IMR-90 (cell line): ENCODE measurements around the gene GOLGA3. TPM values are rescaled to one million over a fixed set of nuclear protein-coding genes. Genes with fewer than 3 reads are reported as not detected.
"Not testable (repeated sequence)": the region's sequence is repeated elsewhere in the genome, so short reads cannot be mapped to it uniquely, and the experiment has no call there.

Experiments
- ATAC-seq: fragments of 200-7000 bp; cut with Tn5 transposase; 2 replicates; pipeline ENCODE4 v1.9.1; 2020; ENCODE audit warnings: low read depth, mild to moderate bottlenecking, moderate library complexity
- BruUV-seq: library from RNA; stranded (reverse); fragments of 400-500 nt; replicated peaks from 2 replicates; lab custom pipeline; 2021; lab: Mats Ljungman, UMichigan
- CTCF ChIA-PET: fragments of 300-600 bp; formaldehyde crosslinking; extraction: SDS; loops from one replicate; lab custom pipeline; 2021; ENCODE audit warnings: antibody characterized with exemption; lab: Yijun Ruan, JAX
- POLR2A ChIA-PET: fragments of 300-600 bp; sonication (Branson Sonifier 250); formaldehyde crosslinking; loops from one replicate; lab custom pipeline; 2022; ENCODE audit warnings: antibody characterized with exemption; ENCODE audit not compliant: unreplicated experiment; lab: Charles Lee
- DNase-seq: peaks from one replicate; pipeline ENCODE4 v3.0.0; 2013
- H2AFZ ChIP-seq: replicated peaks from 2 replicates; pipeline ENCODE3; 2013; ENCODE audit warnings: low read length, mild to moderate bottlenecking; ENCODE audit not compliant: poor library complexity
- H2AK5ac ChIP-seq: 2 replicates; pipeline ENCODE4 v1.6.1; 2013; ENCODE audit warnings: low read depth, low read length, inconsistent platforms
- H2AK9ac ChIP-seq: replicated peaks from 2 replicates; pipeline ENCODE3; 2013; ENCODE audit warnings: mild to moderate bottlenecking, low read depth, low read length, moderate library complexity; ENCODE audit not compliant: poor library complexity
- H2BK120ac ChIP-seq: 2 replicates; pipeline ENCODE4 v1.6.1; 2013; ENCODE audit warnings: low read depth, low read length, inconsistent platforms
- H2BK15ac ChIP-seq: 3 replicates; pipeline ENCODE4 v1.6.1; 2013; ENCODE audit warnings: low read depth, low read length, inconsistent platforms
- H2BK20ac ChIP-seq: 2 replicates; pipeline ENCODE4 v1.6.1; 2013; ENCODE audit warnings: low read depth, mild to moderate bottlenecking, inconsistent platforms, low read length, moderate library complexity
- H2BK5ac ChIP-seq: 2 replicates; pipeline ENCODE4 v1.6.1; 2013; ENCODE audit warnings: mild to moderate bottlenecking, low read depth, low read length, inconsistent platforms; ENCODE audit not compliant: poor library complexity, severe bottlenecking
- H3K14ac ChIP-seq: replicated peaks from 2 replicates; pipeline ENCODE4 v1.6.1; 2013; ENCODE audit warnings: low read depth, low read length, inconsistent platforms
- H3K18ac ChIP-seq: 2 replicates; pipeline ENCODE4 v1.6.1; 2013; ENCODE audit warnings: low read depth, low read length, control low read depth
- H3K23ac ChIP-seq: 2 replicates; pipeline ENCODE4 v1.6.1; 2013; ENCODE audit warnings: low read depth, low read length, inconsistent platforms
- H3K27ac ChIP-seq: 2 replicates; pipeline ENCODE4 v1.5.1; 2013; ENCODE audit warnings: mild to moderate bottlenecking, control low read depth, low read length; ENCODE audit not compliant: insufficient read depth
- H3K27me3 ChIP-seq: 2 replicates; pipeline ENCODE4 v1.6.1; 2013; ENCODE audit warnings: low read length; ENCODE audit not compliant: control insufficient read depth, insufficient read depth
- H3K36me3 ChIP-seq: 2 replicates; pipeline ENCODE4 v1.6.1; 2013; ENCODE audit warnings: low read length, mixed read lengths; ENCODE audit not compliant: control insufficient read depth, insufficient read depth
- H3K4ac ChIP-seq: 2 replicates; pipeline ENCODE4 v1.6.1; 2013; ENCODE audit warnings: low read depth, low read length, inconsistent platforms
- H3K4me1 ChIP-seq: 2 replicates; pipeline ENCODE4 v1.6.1; 2013; ENCODE audit warnings: low read length, mixed read lengths; ENCODE audit not compliant: control insufficient read depth, insufficient read depth
- H3K4me2 ChIP-seq: 2 replicates; pipeline ENCODE4 v1.6.1; 2013; ENCODE audit warnings: low read depth, mild to moderate bottlenecking, control low read depth, low read length, moderate library complexity
- H3K4me3 ChIP-seq: 2 replicates; pipeline ENCODE4 v1.5.1; 2013; ENCODE audit warnings: low read depth, mild to moderate bottlenecking, control low read depth, low read length, moderate library complexity; ENCODE audit not compliant: insufficient read depth
- H3K56ac ChIP-seq: 2 replicates; pipeline ENCODE4 v1.6.1; 2013; ENCODE audit warnings: low read length, inconsistent platforms; ENCODE audit not compliant: insufficient read depth; ENCODE audit errors: extremely low read depth
- H3K79me1 ChIP-seq, 2 experiments: 2 replicates each; pipeline ENCODE4 v1.6.1; 2013; ENCODE audit warnings: low read length in 2 of 2, inconsistent platforms in 1 of 2, low read depth in 1 of 2
- H3K9ac ChIP-seq: 2 replicates; pipeline ENCODE4 v1.6.1; 2013; ENCODE audit warnings: low read depth, low read length, control low read depth
- H3K9me1 ChIP-seq: 2 replicates; pipeline ENCODE4 v1.6.1; 2013; ENCODE audit warnings: low read length, inconsistent platforms; ENCODE audit not compliant: insufficient read depth
- H3K9me3 ChIP-seq: 2 replicates; pipeline ENCODE4 v1.6.1; 2013; ENCODE audit warnings: low read length; ENCODE audit not compliant: control insufficient read depth, insufficient read depth
- H4K20me1 ChIP-seq: 2 replicates; pipeline ENCODE4 v1.6.1; 2013; ENCODE audit warnings: low read length, inconsistent platforms; ENCODE audit not compliant: insufficient read depth
- H4K5ac ChIP-seq: 2 replicates; pipeline ENCODE4 v1.6.1; 2013; ENCODE audit warnings: mild to moderate bottlenecking, low read depth, low read length, control low read depth
- H4K8ac ChIP-seq, 2 experiments: 2 replicates each; pipeline ENCODE4 v1.6.1; 2013; ENCODE audit warnings: low read depth in 2 of 2, low read length in 2 of 2, control low read depth in 1 of 2, inconsistent platforms in 1 of 2
- H4K91ac ChIP-seq: 2 replicates; pipeline ENCODE4 v1.6.1; 2013; ENCODE audit warnings: low read depth, low read length, inconsistent platforms; ENCODE audit not compliant: insufficient read depth
- WGBS, 2 experiments: methylation state at CpG; one replicate each; pipeline versions ENCODE4 v1.1.5 to v1.1.7; 2013; ENCODE audit warnings: missing lambda C conversion rate in 2 of 2; ENCODE audit not compliant: insufficient read length in 1 of 2; ENCODE audit errors: extremely low coverage in 2 of 2; 5-methylcytosine and 5-hydroxymethylcytosine counted together
- dilution Hi-C: fragments of 300-500 bp; cut with HindIII; formaldehyde crosslinking; loops from one replicate; pipeline ENCODE4 v1.14.3; 2018; ENCODE audit warnings: low sequenced_read_pairs; ENCODE audit not compliant: unreplicated experiment
- in situ Hi-C: fragments of 300-500 bp; cut with MboI; formaldehyde crosslinking; loops from 3 replicates; pipeline ENCODE4 v1.14.3; 2019; ENCODE audit warnings: low sequenced_read_pairs, inconsistent platforms, mixed read lengths
- intact Hi-C: fragments of 100-400 bp; cut with micrococcal nuclease; formaldehyde crosslinking; loops from 2 replicates; pipeline ENCODE4 v1.10.0; 2022
- polyA plus RNA-seq, 3 experiments: library from polyadenylated mRNA; depleted of rRNA; stranded (reverse); fragments of >200 nt; gene quantifications; 2 replicates each; pipeline ENCODE4 v1.2.3, GENCODE V29; 2012; ENCODE audit warnings: low replicate concordance in 1 of 3
- total RNA-seq: library from RNA; depleted of rRNA; stranded (reverse); fragments of >200 nt; gene quantifications from 2 replicates; pipeline ENCODE4 v1.2.3, GENCODE V29; 2012

Gene GOLGA3
- total and polyA plus RNA-seq, 2 of the 4 experiments (the other 2 are of a cell fraction): 39.6 to 99.8 TPM

DNA sequence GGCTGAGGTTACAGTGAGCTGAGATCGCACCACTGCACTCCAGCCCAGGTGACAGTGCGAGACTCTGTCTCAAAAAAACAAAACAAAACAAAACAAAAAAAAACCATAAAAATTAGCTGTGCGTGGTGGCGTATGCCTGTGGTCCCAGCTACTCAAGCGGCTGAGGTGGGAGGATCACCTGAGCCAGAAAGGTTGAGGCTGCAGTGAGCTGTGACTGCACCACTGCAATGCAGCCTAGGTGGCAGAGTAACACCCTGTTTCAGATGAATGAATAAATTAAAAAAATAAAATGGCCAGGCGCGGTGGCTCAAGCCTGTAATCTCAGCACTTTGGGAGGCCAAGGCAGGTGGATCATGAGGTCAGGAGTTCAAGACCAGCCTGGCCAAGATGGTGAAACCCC is 75.0 kb downstream of the GOLGA3 start:
- DNase-seq, H3K4me1 ChIP-seq, H3K23ac ChIP-seq, in situ Hi-C loops, BruUV-seq, H3K4me2 ChIP-seq, H4K5ac ChIP-seq, H2AK9ac ChIP-seq, H3K27me3 ChIP-seq, H3K4ac ChIP-seq, H3K18ac ChIP-seq, H2BK120ac ChIP-seq, H3K56ac ChIP-seq, H3K9ac ChIP-seq, H2BK15ac ChIP-seq, dilution Hi-C loops, POLR2A ChIA-PET, H3K4me3 ChIP-seq, H3K9me3 ChIP-seq, H4K91ac ChIP-seq, H2BK5ac ChIP-seq, H3K14ac ChIP-seq, H3K27ac ChIP-seq, H3K9me1 ChIP-seq, H4K8ac ChIP-seq, H2AK5ac ChIP-seq, intact Hi-C loops, ATAC-seq, H2AFZ ChIP-seq, H2BK20ac ChIP-seq, CTCF ChIA-PET: not testable (repeated sequence)
- peaks cover 19 to 49% of the 10 kb centered on the region in 2 experiments for H3K79me1 ChIP-seq
- peaks cover 87% of the 10 kb centered on the region for H4K20me1 ChIP-seq
- H3K36me3 ChIP-seq: peaks cover 38% of the 10 kb centered on the region
- WGBS, 2 experiments: 97% methylated on average over 3 of the region's 7 CpGs; no CpG with 5 or more reads in 1 of the 2 experiments
